Measurements from ENCODE around the gene IL6ST. TPM values are rescaled to one million over a fixed set of nuclear protein-coding genes. Genes with fewer than 3 reads are reported as not detected.

IL6ST gene
- total RNA-seq, 1 donor from 2014 or later, result 67.2 TPM

- peak overlapping the region; percentile 90 for H3K4me3 Mint-ChIP-seq (ENCODE audit: low read depth)
- intact Hi-C loops (cut with micrococcal nuclease), result no loop called here
- peak overlapping the region; percentile 85 for H3K27ac Mint-ChIP-seq
- no peaks in the 10 kb centered on the region for H3K9me3 Mint-ChIP-seq
- DNase-seq (ENCODE audit: low spot score), result no peak
- H3K4me1 Mint-ChIP-seq (ENCODE audit: low read depth), result peaks cover 33% of the 10 kb centered on the region
- H3K36me3 Mint-ChIP-seq (ENCODE audit: low read depth), result no peaks in the 10 kb centered on the region
- H3K27me3 Mint-ChIP-seq (ENCODE audit: low read depth), result no peaks in the 10 kb centered on the region
Observed at GRCh38 chr5:55923177-55923771, 71.5 kb downstream of the IL6ST start.

DNA sequence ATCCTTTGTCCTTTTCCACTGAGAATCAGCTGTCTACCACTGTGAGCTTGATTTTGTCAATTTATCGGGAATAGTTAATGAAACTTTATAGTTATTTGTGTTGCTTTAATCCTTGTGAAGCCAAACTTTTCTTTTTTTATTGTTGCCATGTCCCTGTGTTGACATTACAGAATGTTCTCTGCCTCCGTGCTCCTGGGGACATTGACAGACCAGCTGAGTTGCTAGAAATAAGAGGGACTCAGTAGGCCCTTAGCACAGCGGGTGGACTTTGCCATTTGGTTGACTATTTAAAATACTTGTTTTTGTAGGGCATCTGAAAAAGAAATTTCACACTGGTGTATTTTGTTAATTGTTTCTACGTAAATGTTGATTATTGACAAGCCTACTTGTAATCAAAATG is 73.1 kb downstream of the IL6ST start:
- intact Hi-C loops (cut with micrococcal nuclease), result no loop called here
- Mint-ChIP-seq H3K4me1 (ENCODE audit: low read depth) (peaks cover 36% of the 10 kb centered on the region), H3K27ac (no peak overlapping the region), H3K27me3 (ENCODE audit: low read depth) (no peaks in the 10 kb centered on the region), H3K4me3 (ENCODE audit: low read depth) (no peak overlapping the region), H3K9me3 (no peaks in the 10 kb centered on the region), H3K36me3 (ENCODE audit: low read depth) (no peaks in the 10 kb centered on the region)
- DNase-seq (ENCODE audit: low spot score), result no peak

DNA sequence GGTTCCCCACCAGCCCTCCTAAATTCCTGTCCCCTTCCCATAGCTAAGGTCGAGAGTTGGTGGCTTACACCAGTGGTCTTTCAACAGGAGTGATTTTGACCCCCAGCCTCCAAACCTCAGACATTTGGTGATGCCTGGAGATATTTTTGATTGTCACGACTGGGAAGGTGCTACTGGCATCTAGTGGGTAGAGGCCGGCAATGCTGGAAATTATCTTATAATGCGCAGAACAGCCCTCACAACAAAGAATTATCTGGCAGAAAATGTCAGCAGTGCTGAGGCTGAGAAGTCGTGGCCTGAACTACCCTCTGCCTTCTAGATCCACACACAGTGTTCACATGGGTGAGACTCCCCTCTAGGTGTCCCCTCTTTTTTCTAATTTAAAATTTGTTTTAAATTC is 74.0 kb downstream of the IL6ST start:
- no peaks in the 10 kb centered on the region for H3K9me3 Mint-ChIP-seq
- peaks cover 36% of the 10 kb centered on the region for H3K4me1 Mint-ChIP-seq (ENCODE audit: low read depth)
- intact Hi-C loops (cut with micrococcal nuclease), result no loop called here
- H3K4me3 Mint-ChIP-seq (ENCODE audit: low read depth), result no peak overlapping the region
- H3K36me3 Mint-ChIP-seq (ENCODE audit: low read depth), result no peaks in the 10 kb centered on the region
- no peak for DNase-seq (ENCODE audit: low spot score)
- H3K27me3 Mint-ChIP-seq (ENCODE audit: low read depth), result no peaks in the 10 kb centered on the region
- no peak overlapping the region for H3K27ac Mint-ChIP-seq

GRCh38 chr5:55919625-55920024 is 75.1 kb downstream of the IL6ST start:
- intact Hi-C loops (cut with micrococcal nuclease), result loop anchor here (5.0 kb wide), 1 partner anchor 207 kb away; the partner anchor contains the start of gene SLC38A9
- Mint-ChIP-seq H3K9me3 (no peaks in the 10 kb centered on the region), H3K27me3 (ENCODE audit: low read depth) (no peaks in the 10 kb centered on the region), H3K4me3 (ENCODE audit: low read depth) (no peak overlapping the region), H3K4me1 (ENCODE audit: low read depth) (peaks cover 36% of the 10 kb centered on the region), H3K36me3 (ENCODE audit: low read depth) (no peaks in the 10 kb centered on the region), H3K27ac (no peak overlapping the region)
- DNase-seq (ENCODE audit: low spot score), result no peak

DNA sequence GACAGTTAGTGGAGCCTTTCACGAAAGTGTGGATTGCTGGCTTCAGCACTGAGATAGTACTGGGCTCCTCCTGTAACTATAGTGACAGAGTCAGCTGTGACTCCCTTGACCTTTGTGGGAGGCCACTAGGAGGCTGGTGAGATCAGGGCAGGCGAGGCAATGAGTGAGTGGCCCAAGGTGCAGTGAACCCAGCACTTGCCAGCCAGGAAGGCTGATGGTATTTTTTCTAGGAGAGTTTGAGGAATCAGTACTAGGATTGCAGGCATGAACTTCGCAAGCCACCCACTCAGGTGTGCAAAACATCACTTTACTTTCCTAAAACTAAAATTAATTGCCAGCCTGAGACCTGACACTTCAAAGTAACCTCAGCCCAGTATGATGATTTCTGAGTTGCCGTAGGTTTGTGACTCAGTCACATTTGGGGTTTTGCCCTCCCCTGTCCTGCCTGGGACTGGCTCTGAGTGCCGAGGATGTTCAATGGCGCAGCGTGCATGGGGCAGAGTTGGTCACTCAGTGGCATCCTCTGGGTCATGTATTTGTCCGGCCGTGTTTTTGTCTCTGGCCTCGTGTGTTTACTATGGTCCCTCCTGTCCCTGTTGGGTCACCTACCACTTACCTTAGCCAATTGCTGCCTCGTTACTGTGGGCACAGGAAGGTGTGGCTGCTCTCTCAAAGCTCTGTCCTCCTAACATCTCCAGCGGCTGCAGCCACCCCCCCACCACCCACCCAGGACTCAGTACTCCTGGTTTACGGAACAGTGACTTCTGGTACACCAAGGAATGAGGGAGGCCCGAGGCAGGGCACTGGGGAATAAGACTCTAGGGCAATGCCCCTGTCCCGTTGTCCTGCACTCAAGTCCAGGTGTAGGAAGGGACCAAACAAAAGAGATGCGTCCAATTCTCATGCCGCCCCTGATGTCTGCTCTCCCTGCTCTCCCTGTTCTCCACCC is 76.4 kb downstream of the IL6ST start:
- DNase-seq (ENCODE audit: low spot score), result no peak
- Mint-ChIP-seq H3K9me3 (no peaks in the 10 kb centered on the region), H3K4me1 (ENCODE audit: low read depth) (peaks cover 31% of the 10 kb centered on the region), H3K36me3 (ENCODE audit: low read depth) (no peaks in the 10 kb centered on the region), H3K4me3 (ENCODE audit: low read depth) (no peak overlapping the region), H3K27me3 (ENCODE audit: low read depth) (no peaks in the 10 kb centered on the region), H3K27ac (no peak overlapping the region)
- intact Hi-C loops (cut with micrococcal nuclease), result loop anchor here (5.0 kb wide), 1 partner anchor 206 kb away; the partner anchor contains the start of gene SLC38A9

- H3K4me1 Mint-ChIP-seq (ENCODE audit: low read depth), result peaks cover 25% of the 10 kb centered on the region
- intact Hi-C loops (cut with micrococcal nuclease), result loop anchor here (5.0 kb wide), 1 partner anchor 205 kb away; the partner anchor contains the start of gene SLC38A9
- no peaks in the 10 kb centered on the region for H3K36me3 Mint-ChIP-seq (ENCODE audit: low read depth)
- H3K9me3 Mint-ChIP-seq, result no peaks in the 10 kb centered on the region
- DNase-seq (ENCODE audit: low spot score), result no peak
- no peak overlapping the region for H3K4me3 Mint-ChIP-seq (ENCODE audit: low read depth)
- no peaks in the 10 kb centered on the region for H3K27me3 Mint-ChIP-seq (ENCODE audit: low read depth)
- H3K27ac Mint-ChIP-seq, result no peak overlapping the region
Observed at GRCh38 chr5:55917402-55918086, 77.2 kb downstream of the IL6ST start.

DNA sequence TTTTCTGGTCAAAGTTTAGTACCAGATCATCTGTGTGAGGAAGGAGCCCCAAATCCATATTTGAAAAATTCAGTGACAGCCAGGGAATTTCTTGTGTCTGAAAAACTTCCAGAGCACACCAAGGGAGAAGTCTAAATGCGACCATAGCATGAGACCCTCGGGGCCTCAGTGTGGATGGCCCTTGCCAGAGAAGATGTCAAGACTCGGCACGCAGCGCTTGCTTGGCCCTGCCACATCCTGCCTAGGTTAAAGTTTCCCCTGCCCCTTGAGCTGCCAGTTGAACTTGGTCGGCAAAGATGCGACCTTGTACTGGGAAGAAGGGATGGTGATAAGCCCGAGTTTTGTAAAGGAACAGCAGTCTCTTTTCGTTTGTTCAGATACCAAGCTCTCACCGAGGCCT is 77.8 kb downstream of the IL6ST start:
- Mint-ChIP-seq H3K4me3 (ENCODE audit: low read depth) (no peak overlapping the region), H3K36me3 (ENCODE audit: low read depth) (no peaks in the 10 kb centered on the region), H3K9me3 (no peaks in the 10 kb centered on the region), H3K4me1 (ENCODE audit: low read depth) (peaks cover 25% of the 10 kb centered on the region), H3K27me3 (ENCODE audit: low read depth) (no peaks in the 10 kb centered on the region), H3K27ac (no peak overlapping the region)
- no peak for DNase-seq (ENCODE audit: low spot score)
- intact Hi-C loops (cut with micrococcal nuclease), result loop anchor here (5.0 kb wide), 1 partner anchor 205 kb away; the partner anchor contains the start of gene SLC38A9

DNA sequence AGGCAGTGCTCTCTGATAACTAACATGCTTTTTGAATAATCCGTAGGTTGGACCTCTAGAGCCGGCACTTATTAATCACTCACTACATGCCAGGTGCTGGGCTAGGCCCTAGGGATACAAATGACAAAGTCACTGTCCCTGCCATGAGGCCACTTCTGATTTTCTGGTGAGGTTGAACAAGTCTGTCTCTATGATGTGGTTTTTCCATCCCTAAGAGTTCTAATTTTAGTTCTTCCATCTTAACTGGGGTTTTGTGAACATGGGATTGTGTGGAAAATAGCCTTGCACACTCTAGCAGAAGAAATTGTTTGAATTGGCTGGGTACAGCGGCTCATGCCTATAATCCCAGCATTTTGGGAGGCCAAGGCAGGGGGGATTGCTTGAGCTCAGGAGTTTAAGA is 79.0 kb downstream of the IL6ST start:
- DNase-seq (ENCODE audit: low spot score), result no peak
- Mint-ChIP-seq H3K9me3 (no peaks in the 10 kb centered on the region), H3K4me1 (ENCODE audit: low read depth) (peaks cover 29% of the 10 kb centered on the region), H3K4me3 (ENCODE audit: low read depth) (no peak overlapping the region), H3K36me3 (ENCODE audit: low read depth) (no peaks in the 10 kb centered on the region), H3K27me3 (ENCODE audit: low read depth) (no peaks in the 10 kb centered on the region), H3K27ac (no peak overlapping the region)
- intact Hi-C loops (cut with micrococcal nuclease), result loop anchor here (5.0 kb wide), 1 partner anchor 203 kb away; the partner anchor contains the start of gene SLC38A9

- H3K27ac Mint-ChIP-seq, result no peak overlapping the region
- intact Hi-C loops (cut with micrococcal nuclease), result loop anchor here (5.0 kb wide), 1 partner anchor 203 kb away; the partner anchor contains the start of gene SLC38A9
- H3K4me1 Mint-ChIP-seq (ENCODE audit: low read depth), result peaks cover 21% of the 10 kb centered on the region
- H3K4me3 Mint-ChIP-seq (ENCODE audit: low read depth), result no peak overlapping the region
- no peaks in the 10 kb centered on the region for H3K36me3 Mint-ChIP-seq (ENCODE audit: low read depth)
- no peaks in the 10 kb centered on the region for H3K27me3 Mint-ChIP-seq (ENCODE audit: low read depth)
- no peaks in the 10 kb centered on the region for H3K9me3 Mint-ChIP-seq
- DNase-seq (ENCODE audit: low spot score), result no peak
Observed at GRCh38 chr5:55914971-55915370, 79.8 kb downstream of the IL6ST start.

DNA sequence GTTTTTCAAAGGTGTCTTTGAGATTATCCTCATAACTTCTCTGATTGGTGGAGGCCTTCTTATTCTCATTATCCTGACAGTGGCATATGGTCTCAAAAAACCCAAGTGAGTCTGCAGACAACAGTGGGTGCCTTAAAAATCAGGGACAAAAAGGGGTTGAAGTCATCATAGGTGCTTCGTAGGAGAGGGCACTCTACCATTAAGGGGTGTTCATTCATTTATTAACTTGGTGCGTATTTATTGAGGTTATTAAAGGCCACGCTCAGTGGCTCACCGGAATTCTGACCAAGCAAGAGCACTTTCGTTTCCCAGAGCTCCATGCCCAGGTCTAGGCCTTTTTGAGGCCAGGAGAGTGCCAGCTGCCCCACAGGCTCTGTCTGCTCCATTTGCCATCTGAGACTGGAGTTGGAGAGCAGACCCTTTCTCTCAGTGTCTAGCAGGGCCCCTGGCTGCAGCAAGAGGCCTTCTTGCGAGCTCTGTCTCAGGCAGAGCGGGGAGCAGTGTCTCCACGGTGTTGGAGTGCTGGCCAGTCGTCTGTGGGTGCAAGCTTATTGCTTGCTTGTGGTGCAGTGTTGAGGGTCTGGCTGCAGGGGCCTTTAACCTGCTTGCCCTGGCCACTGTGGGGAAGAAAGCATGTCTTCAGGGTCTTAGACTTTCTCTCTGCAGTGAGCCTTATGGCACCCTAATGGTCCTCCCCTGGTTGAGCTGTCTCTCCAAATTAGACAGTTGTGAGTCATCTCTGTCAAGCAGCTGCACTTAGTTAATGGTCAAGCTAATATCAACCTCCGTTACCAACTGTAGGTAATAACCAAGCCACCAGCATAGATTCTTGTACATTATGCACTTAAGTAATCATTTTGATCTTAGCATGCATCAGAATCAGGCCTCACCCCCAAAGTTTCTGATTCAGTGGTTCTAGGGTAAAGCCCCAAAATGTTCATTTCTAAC is 81.0 kb downstream of the IL6ST start:
- intact Hi-C loops (cut with micrococcal nuclease), result no loop called here
- no peak for DNase-seq (ENCODE audit: low spot score)
- no peak overlapping the region for H3K4me3 Mint-ChIP-seq (ENCODE audit: low read depth)
- peaks cover 10% of the 10 kb centered on the region for H3K4me1 Mint-ChIP-seq (ENCODE audit: low read depth)
- H3K27me3 Mint-ChIP-seq (ENCODE audit: low read depth), result no peaks in the 10 kb centered on the region
- no peak overlapping the region for H3K27ac Mint-ChIP-seq
- H3K9me3 Mint-ChIP-seq, result no peaks in the 10 kb centered on the region
- H3K36me3 Mint-ChIP-seq (ENCODE audit: low read depth), result no peaks in the 10 kb centered on the region

DNA sequence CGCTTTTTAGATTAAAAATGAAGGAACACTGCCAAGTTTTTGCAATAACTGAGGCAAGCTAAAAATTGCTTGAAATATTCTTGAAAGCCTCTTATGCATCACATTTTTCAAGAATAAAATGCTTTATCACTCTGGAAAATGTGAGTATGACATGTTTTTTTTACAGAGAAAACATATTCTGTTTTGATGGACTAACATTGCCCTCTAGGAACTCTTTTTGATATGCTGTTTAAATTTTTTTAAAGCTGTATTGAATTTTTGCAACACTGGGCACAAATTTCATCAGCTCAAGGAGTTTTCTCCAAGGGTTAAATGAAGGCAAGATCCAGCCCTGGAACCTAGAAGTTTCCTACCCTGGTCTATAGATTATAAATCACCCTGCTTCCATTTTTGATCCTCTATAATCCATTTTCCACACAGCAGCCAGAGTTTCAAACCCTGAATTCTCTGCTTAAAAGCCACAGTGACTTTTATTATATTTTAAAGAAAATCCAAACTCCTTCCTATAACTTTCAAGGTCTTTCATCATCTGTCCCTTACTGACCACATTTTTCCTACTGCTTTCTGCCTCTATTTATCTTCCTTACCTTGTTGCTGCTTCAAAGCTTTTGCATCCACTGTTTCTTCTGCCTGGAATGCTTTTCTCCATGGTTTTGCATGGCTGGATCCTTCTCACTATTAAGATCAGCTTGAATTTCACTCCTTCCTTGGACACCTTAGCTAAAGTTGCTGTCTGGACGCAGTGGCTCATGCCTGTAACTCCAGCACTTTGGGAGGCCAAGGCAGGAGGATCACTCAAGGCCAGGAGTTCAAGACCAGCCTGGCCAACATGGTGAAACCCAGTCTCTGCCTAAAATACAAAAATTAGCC is 82.7 kb downstream of the IL6ST start:
- H3K9me3 Mint-ChIP-seq, result no peaks in the 10 kb centered on the region
- no peaks in the 10 kb centered on the region for H3K36me3 Mint-ChIP-seq (ENCODE audit: low read depth)
- H3K27me3 Mint-ChIP-seq (ENCODE audit: low read depth), result no peaks in the 10 kb centered on the region
- no peak for DNase-seq (ENCODE audit: low spot score)
- intact Hi-C loops (cut with micrococcal nuclease), result no loop called here
- no peak overlapping the region for H3K27ac Mint-ChIP-seq
- H3K4me1 Mint-ChIP-seq (ENCODE audit: low read depth), result peaks cover 6% of the 10 kb centered on the region
- H3K4me3 Mint-ChIP-seq (ENCODE audit: low read depth), result no peak overlapping the region

Data from activated T-helper 2 cell treated with anti-CD3 and anti-CD28 coated beads, Interferon-gamma antibody, Interleukin-2, Interleukin-4, amounts not matched to agents 10 μg/mL and 5 μg/mL and 100 μg/mL, durations not matched to agents 14 hours and 24 hours and 36 hours (primary cell).